Subcutaneous abdominal adipose tissue (tissue), 5 donors: Measurements from ENCODE around the gene PPP1R27.
A peak's percentile ranks its signal among the peaks of the same experiment; 100 is the strongest.

Experiments used
- H3K27ac ChIP-seq: one replicate; pipeline ENCODE4 v1.7.0; 2013; ENCODE audit warnings: low read depth, mild to moderate bottlenecking, inconsistent platforms, low read length, moderate library complexity
- H3K27me3 ChIP-seq, 5 donors: one replicate each; pipeline ENCODE4 v1.7.0; 2013; ENCODE audit warnings: low read length in 5 of 5, inconsistent platforms in 1 of 5; ENCODE audit not compliant: control insufficient read depth in 5 of 5, insufficient read depth in 4 of 5
- H3K36me3 ChIP-seq, 5 donors: one replicate each; pipeline ENCODE4 v1.7.0; 2013; ENCODE audit warnings: low read length in 5 of 5; ENCODE audit not compliant: control insufficient read depth in 5 of 5, insufficient read depth in 5 of 5
- H3K4me1 ChIP-seq, 5 donors: one replicate each; pipeline ENCODE4 v1.7.0; 2013; ENCODE audit warnings: low read length in 5 of 5, mild to moderate bottlenecking in 3 of 5, moderate library complexity in 1 of 5; ENCODE audit not compliant: control insufficient read depth in 5 of 5, insufficient read depth in 5 of 5
- H3K4me3 ChIP-seq, 5 donors: one replicate each; pipeline ENCODE4 v1.7.0; 2013; ENCODE audit warnings: low read length in 5 of 5, low read depth in 1 of 5
- H3K9ac ChIP-seq, 5 donors: one replicate each; pipeline ENCODE4 v1.7.0; 2013; ENCODE audit warnings: low read length in 5 of 5, mild to moderate bottlenecking in 4 of 5, moderate library complexity in 3 of 5
- H3K9me3 ChIP-seq, 5 donors: one replicate each; pipeline ENCODE4 v1.7.0; 2013; ENCODE audit warnings: low read length in 5 of 5; ENCODE audit not compliant: control insufficient read depth in 5 of 5
- donor health status: healthy.
- donor health status: healthy.
- donor health status: healthy.
- donor health status: healthy.
- donor health status: healthy.

PPP1R27 gene

GRCh38 chr17:81831957-81832607 is 2.8 kb downstream of the PPP1R27 start:
- Histone ChIP-seq H3K4me1 (peaks cover 7 to 37% (median 31%) of the 10 kb centered on the region in 5 donors), H3K9me3 (no peaks in the 10 kb centered on the region), H3K36me3 (peaks cover 0 to 5% (median 0%) of the 10 kb centered on the region in 5 donors), H3K9ac (peak overlapping the region; percentile 26 to 93 (median 86)), H3K4me3 (peak overlapping the region; percentile 72 to 81 (median 77)), H3K27me3 (no peaks in the 10 kb centered on the region), H3K27ac (peak overlapping the region; percentile 70)

- Histone ChIP-seq H3K4me1 (peaks cover 7 to 37% (median 31%) of the 10 kb centered on the region in 5 donors), H3K27ac (peak overlapping the region; percentile 70), H3K4me3 (peak overlapping the region in 3 of 5 donors; percentile 72 to 81 (median 77)), H3K27me3 (no peaks in the 10 kb centered on the region), H3K9me3 (no peaks in the 10 kb centered on the region), H3K36me3 (peaks cover 0 to 5% (median 0%) of the 10 kb centered on the region in 5 donors), H3K9ac (peak overlapping the region in 3 of 5 donors; percentile 26 to 91 (median 86))
Observed at GRCh38 chr17:81831563-81831956, 3.3 kb downstream of the PPP1R27 start.

- Histone ChIP-seq H3K27me3 (no peaks in the 10 kb centered on the region), H3K4me3 (no peak overlapping the region), H3K9ac (peak overlapping the region in 1 of 5 donors; percentile 10), H3K36me3 (peaks cover 0 to 7% (median 0%) of the 10 kb centered on the region in 5 donors), H3K27ac (no peak overlapping the region), H3K4me1 (peaks cover 9 to 47% (median 38%) of the 10 kb centered on the region in 5 donors), H3K9me3 (no peaks in the 10 kb centered on the region)
Observed at GRCh38 chr17:81829858-81830257, 5.0 kb downstream of the PPP1R27 start.

- Histone ChIP-seq H3K27me3 (no peaks in the 10 kb centered on the region), H3K9ac (peak overlapping the region in 1 of 5 donors; percentile 13), H3K4me1 (peaks cover 9 to 39% (median 31%) of the 10 kb centered on the region in 5 donors), H3K27ac (no peak overlapping the region), H3K4me3 (no peak overlapping the region), H3K9me3 (no peaks in the 10 kb centered on the region), H3K36me3 (peaks cover 0 to 18% (median 9%) of the 10 kb centered on the region in 5 donors)
Observed at GRCh38 chr17:81828656-81829055, 6.2 kb downstream of the PPP1R27 start.

- H3K9ac ChIP-seq = peak overlapping the region in 2 of 5 donors; percentile 1 to 13
- no peak overlapping the region for H3K4me3 ChIP-seq
Observed at GRCh38 chr17:81825841-81826466, 8.9 kb downstream of the PPP1R27 start.

GRCh38 chr17:81824595-81824994 is 10.3 kb downstream of the PPP1R27 start:
- peaks cover 4 to 33% (median 26%) of the 10 kb centered on the region in 5 donors for H3K4me1 ChIP-seq
- H3K27me3 ChIP-seq = peaks cover 0 to under 1% (median 0%) of the 10 kb centered on the region in 5 donors
- no peaks in the 10 kb centered on the region for H3K9me3 ChIP-seq
- no peak overlapping the region for H3K4me3 ChIP-seq
- H3K27ac ChIP-seq = no peak overlapping the region
- peaks cover 0 to 25% (median 21%) of the 10 kb centered on the region in 5 donors for H3K36me3 ChIP-seq
- H3K9ac ChIP-seq = no peak overlapping the region

More at GRCh38 chr17:81825841-81826466, 8.9 kb downstream of the PPP1R27 start:
- no peaks in the 10 kb centered on the region for H3K27me3 ChIP-seq
- peaks cover 4 to 33% (median 28%) of the 10 kb centered on the region in 5 donors for H3K4me1 ChIP-seq
- H3K9me3 ChIP-seq = no peaks in the 10 kb centered on the region
- peaks cover 0 to 30% (median 25%) of the 10 kb centered on the region in 5 donors for H3K36me3 ChIP-seq
- H3K27ac ChIP-seq = no peak overlapping the region

GRCh38 chr17:81823820-81824550 is 10.9 kb downstream of the PPP1R27 start:
- peaks cover 0 to 25% (median 21%) of the 10 kb centered on the region in 5 donors for H3K36me3 ChIP-seq
- no peak overlapping the region for H3K9ac ChIP-seq
- H3K4me3 ChIP-seq = no peak overlapping the region
- no peak overlapping the region for H3K27ac ChIP-seq
- no peaks in the 10 kb centered on the region for H3K9me3 ChIP-seq
- peaks cover 4 to 33% (median 26%) of the 10 kb centered on the region in 5 donors for H3K4me1 ChIP-seq
- peaks cover 0 to 5% (median 3%) of the 10 kb centered on the region in 5 donors for H3K27me3 ChIP-seq

GRCh38 chr17:81822996-81823819 is 11.6 kb downstream of the PPP1R27 start:
- Histone ChIP-seq H3K9me3 (no peaks in the 10 kb centered on the region), H3K36me3 (peaks cover 0 to 25% (median 21%) of the 10 kb centered on the region in 5 donors), H3K4me1 (peaks cover 4 to 27% (median 21%) of the 10 kb centered on the region in 5 donors), H3K27ac (no peak overlapping the region), H3K4me3 (no peak overlapping the region), H3K9ac (no peak overlapping the region), H3K27me3 (peaks cover 0 to 6% (median 3%) of the 10 kb centered on the region in 5 donors)

- Histone ChIP-seq H3K4me1 (peaks cover 4 to 24% (median 19%) of the 10 kb centered on the region in 5 donors), H3K4me3 (no peak overlapping the region), H3K9me3 (no peaks in the 10 kb centered on the region), H3K27ac (no peak overlapping the region), H3K9ac (peak overlapping the region in 1 of 5 donors; percentile 35), H3K36me3 (peaks cover 0 to 25% (median 21%) of the 10 kb centered on the region in 5 donors), H3K27me3 (peaks cover 0 to 6% (median 4%) of the 10 kb centered on the region in 5 donors)
Observed at GRCh38 chr17:81822312-81822637, 12.6 kb downstream of the PPP1R27 start.
